Keratinocyte (primary cell): ENCODE measurements around the gene PREP. TPM values are rescaled to one million over a fixed set of nuclear protein-coding genes. Genes with fewer than 3 reads are reported as not detected.

Experiments used
- DNase-seq: peaks from one replicate; pipeline ENCODE4 v3.0.0-alpha.2; 2011; ENCODE audit warnings: low read depth, missing footprints, low spot score
- FAIRE-seq: peaks from 2 replicates; lab custom pipeline; 2011; peaks lifted over from hg19 to GRCh38; lab: Jason Lieb, UNC
- H2AFZ ChIP-seq: 2 replicates; pipeline ENCODE4 v1.6.0; 2012; ENCODE audit warnings: low read length, control low read depth, inconsistent platforms; ENCODE audit not compliant: control insufficient read depth
- H3K27ac ChIP-seq: 2 replicates; pipeline ENCODE4 v1.5.1; 2011; ENCODE audit warnings: low read length; ENCODE audit not compliant: control insufficient read depth, insufficient read depth
- H3K27me3 ChIP-seq: 3 replicates; pipeline ENCODE4 v1.6.0; 2011; ENCODE audit warnings: low read length; ENCODE audit not compliant: control insufficient read depth, insufficient read depth; ENCODE audit errors: extremely low read depth
- H3K36me3 ChIP-seq, 2 experiments: 2 replicates in 1 of 2; 3 replicates in 1 of 2; pipeline ENCODE4 v1.5.1; 2011; ENCODE audit warnings: low read length in 2 of 2, mild to moderate bottlenecking in 1 of 2; ENCODE audit not compliant: control insufficient read depth in 2 of 2, insufficient read depth in 2 of 2; ENCODE audit errors: extremely low read depth in 1 of 2
- H3K4me1 ChIP-seq: 3 replicates; pipeline ENCODE4 v1.5.1; 2011; ENCODE audit warnings: low read length; ENCODE audit not compliant: control insufficient read depth, insufficient read depth; ENCODE audit errors: extremely low read depth
- H3K4me2 ChIP-seq: 3 replicates; pipeline ENCODE4 v1.6.0; 2011; ENCODE audit warnings: low read depth, low read length; ENCODE audit not compliant: control insufficient read depth, insufficient read depth; ENCODE audit errors: extremely low read depth
- H3K4me3 ChIP-seq, 3 experiments: fragments of 200-600 bp in 1 of 3; sonication (generic) in 1 of 3; 2 replicates in 2 of 3; 3 replicates in 1 of 3; pipeline ENCODE4 v1.5.1; 2011 to 2016; ENCODE audit warnings: low read length in 3 of 3, mild to moderate bottlenecking in 3 of 3, control low read depth in 2 of 3, inconsistent platforms in 1 of 3, low read depth in 1 of 3, mixed read lengths in 1 of 3, mixed run types in 1 of 3, moderate library complexity in 1 of 3; ENCODE audit not compliant: control insufficient read depth in 2 of 3, insufficient read depth in 2 of 3; ENCODE audit errors: extremely low read depth in 1 of 3
- H3K79me2 ChIP-seq: 2 replicates; pipeline ENCODE4 v1.6.0; 2012; ENCODE audit warnings: low read length; ENCODE audit not compliant: control insufficient read depth, insufficient read depth
- H3K9ac ChIP-seq: 3 replicates; pipeline ENCODE4 v1.6.0; 2011; ENCODE audit warnings: low read length; ENCODE audit not compliant: control insufficient read depth, insufficient read depth; ENCODE audit errors: extremely low read depth
- H3K9me1 ChIP-seq: 3 replicates; pipeline ENCODE4 v1.6.0; 2011; ENCODE audit warnings: low read length; ENCODE audit not compliant: control insufficient read depth, insufficient read depth; ENCODE audit errors: extremely low read depth
- H3K9me3 ChIP-seq: 2 replicates; pipeline ENCODE4 v1.5.1; 2012; ENCODE audit warnings: low read depth, low read length; ENCODE audit not compliant: control insufficient read depth
- H4K20me1 ChIP-seq: 3 replicates; pipeline ENCODE4 v1.6.0; 2011; ENCODE audit warnings: low read length; ENCODE audit not compliant: control insufficient read depth, insufficient read depth; ENCODE audit errors: extremely low read depth
- EZH2 ChIP-seq: IDR thresholded peaks from one replicate; pipeline ENCODE4 v1.6.1; 2012; ENCODE audit warnings: inconsistent platforms, mild to moderate bottlenecking, low read length, moderate library complexity
- dilution Hi-C: fragments of 300-500 bp; cut with MboI; formaldehyde crosslinking; loops from one replicate; pipeline ENCODE4 v1.7.0; 2020; ENCODE audit warnings: low sequenced_read_pairs; ENCODE audit not compliant: extremely low pct_ligation_motif_present
- polyA plus RNA-seq, 5 experiments: library from polyadenylated mRNA; depleted of rRNA in 3 of 5; stranded (reverse) in 3 of 5; stranded (forward) in 1 of 5; unstranded in 1 of 5; fragments of >200 nt; gene quantifications; 1 replicate in 1 of 5; 2 replicates in 3 of 5; 3 replicates in 1 of 5; pipeline versions ENCODE4 v1.2.1 to v1.2.3, GENCODE V29; 2011 to 2012; ENCODE audit warnings: missing spikeins in 2 of 5, low read depth in 1 of 5, low replicate concordance in 1 of 5
- TF ChIP-seq, protein P1 (sequence below), 3 experiments: IDR thresholded peaks in 1 of 3; conservative IDR thresholded peaks in 1 of 3; optimal IDR thresholded peaks in 1 of 3; 2 replicates in 2 of 3; 3 replicates in 1 of 3; pipeline versions ENCODE3 to v1.5.1; 2011; ENCODE audit warnings: low read length in 3 of 3, mild to moderate bottlenecking in 3 of 3, moderate library complexity in 2 of 3, control low read depth in 1 of 3, inconsistent platforms in 1 of 3; ENCODE audit not compliant: insufficient read depth in 2 of 3; ENCODE audit errors: extremely low read depth in 1 of 3

PREP gene
- polyA plus RNA-seq, 1 donor (not counting 4 experiments of a cell fraction or from before 2014, with no cell fraction given): 48.3 TPM

DNA sequence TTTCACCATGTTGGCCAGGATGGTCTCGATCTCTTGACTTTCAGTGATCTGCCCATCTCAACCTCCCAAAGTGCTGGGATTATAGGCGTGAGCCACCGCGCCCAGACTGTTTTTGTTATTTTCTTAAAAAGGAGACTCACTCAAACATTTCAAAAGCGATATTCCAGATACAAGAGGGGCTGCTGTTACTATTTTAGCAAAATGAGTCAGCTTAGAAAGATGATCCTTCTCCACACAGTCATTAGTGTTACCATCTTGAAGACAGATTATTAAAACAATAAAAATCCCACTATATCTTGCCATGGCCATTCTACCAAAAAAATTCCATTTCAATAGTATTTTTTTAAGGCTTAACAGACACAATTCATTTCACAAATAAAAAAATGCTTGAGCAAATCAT lies 102.8 kb downstream of the PREP start:
- Histone ChIP-seq H3K9me1 (no peaks in the 10 kb centered on the region), H3K9me3 (no peaks in the 10 kb centered on the region), H2AFZ (no peak overlapping the region), H3K27ac (no peak overlapping the region), H3K9ac (no peak overlapping the region), H3K36me3 (peaks cover 10 to 14% of the 10 kb centered on the region in 2 experiments), H4K20me1 (no peaks in the 10 kb centered on the region), H3K4me3 (no peak overlapping the region), H3K27me3 (no peaks in the 10 kb centered on the region), H3K4me2 (no peak overlapping the region), H3K79me2 (no peaks in the 10 kb centered on the region), H3K4me1 (no peaks in the 10 kb centered on the region)
- dilution Hi-C loops: no loop called here
- DNase-seq (no peak), FAIRE-seq (no peak)
- no peak for TF ChIP-seq EZH2
- TF ChIP-seq, protein P1, sequence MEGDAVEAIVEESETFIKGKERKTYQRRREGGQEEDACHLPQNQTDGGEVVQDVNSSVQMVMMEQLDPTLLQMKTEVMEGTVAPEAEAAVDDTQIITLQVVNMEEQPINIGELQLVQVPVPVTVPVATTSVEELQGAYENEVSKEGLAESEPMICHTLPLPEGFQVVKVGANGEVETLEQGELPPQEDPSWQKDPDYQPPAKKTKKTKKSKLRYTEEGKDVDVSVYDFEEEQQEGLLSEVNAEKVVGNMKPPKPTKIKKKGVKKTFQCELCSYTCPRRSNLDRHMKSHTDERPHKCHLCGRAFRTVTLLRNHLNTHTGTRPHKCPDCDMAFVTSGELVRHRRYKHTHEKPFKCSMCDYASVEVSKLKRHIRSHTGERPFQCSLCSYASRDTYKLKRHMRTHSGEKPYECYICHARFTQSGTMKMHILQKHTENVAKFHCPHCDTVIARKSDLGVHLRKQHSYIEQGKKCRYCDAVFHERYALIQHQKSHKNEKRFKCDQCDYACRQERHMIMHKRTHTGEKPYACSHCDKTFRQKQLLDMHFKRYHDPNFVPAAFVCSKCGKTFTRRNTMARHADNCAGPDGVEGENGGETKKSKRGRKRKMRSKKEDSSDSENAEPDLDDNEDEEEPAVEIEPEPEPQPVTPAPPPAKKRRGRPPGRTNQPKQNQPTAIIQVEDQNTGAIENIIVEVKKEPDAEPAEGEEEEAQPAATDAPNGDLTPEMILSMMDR (optimal IDR thresholded peaks at IDR 0.05 in 1 of 3, IDR thresholded peaks at IDR 0.05 in 1 of 3, conservative IDR thresholded peaks at IDR 0.05 in 1 of 3; ENCODE audit: extremely low read depth in 1 of 3, insufficient read depth in 2 of 3, low read length in 3 of 3): no peak

DNA sequence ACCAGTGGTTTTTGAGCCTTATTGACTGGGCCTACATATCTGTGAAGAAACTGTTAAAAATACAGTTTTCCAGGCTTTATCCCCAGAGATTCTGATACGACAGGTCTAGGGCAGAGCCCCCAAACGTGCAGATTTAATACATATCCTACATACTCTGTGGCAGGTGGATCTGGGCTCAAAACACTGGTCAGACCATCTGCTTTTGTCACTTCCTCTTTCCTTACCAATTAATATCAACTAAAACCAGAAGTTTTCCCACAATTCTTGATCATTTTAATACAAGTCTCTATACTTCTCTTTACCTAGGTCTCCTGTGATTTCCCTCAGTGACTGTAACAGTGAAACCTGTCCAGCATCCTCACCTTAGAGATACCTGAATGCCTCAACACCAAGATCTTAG lies 108.8 kb downstream of the PREP start:
- no peak for FAIRE-seq
- H3K27ac ChIP-seq: no peak overlapping the region
- peaks cover 4 to 15% of the 10 kb centered on the region in 2 experiments for H3K36me3 ChIP-seq
- no peak overlapping the region for H3K4me2 ChIP-seq
- no peak overlapping the region for H3K9ac ChIP-seq
- TF ChIP-seq, protein P1 (optimal IDR thresholded peaks at IDR 0.05 in 1 of 3, IDR thresholded peaks at IDR 0.05 in 1 of 3, conservative IDR thresholded peaks at IDR 0.05 in 1 of 3; ENCODE audit: extremely low read depth in 1 of 3, insufficient read depth in 2 of 3, low read length in 3 of 3): no peak
- no peak for TF ChIP-seq EZH2
- H3K4me3 ChIP-seq: no peak overlapping the region
- no peaks in the 10 kb centered on the region for H3K9me3 ChIP-seq
- no peak overlapping the region for H2AFZ ChIP-seq
- H3K79me2 ChIP-seq: no peaks in the 10 kb centered on the region
- H3K4me1 ChIP-seq: no peaks in the 10 kb centered on the region
- H3K9me1 ChIP-seq: no peaks in the 10 kb centered on the region
- H4K20me1 ChIP-seq: no peaks in the 10 kb centered on the region
- no peak for DNase-seq
- dilution Hi-C loops: no loop called here
- H3K27me3 ChIP-seq: no peaks in the 10 kb centered on the region
